HEK293 (cell line): Measurements from ENCODE around the gene SFN.

ENCODE experiments used
- CTCF ChIA-PET: fragments of 350-600 bp; formaldehyde crosslinking; extraction: SDS; loops from one replicate; lab custom pipeline; 2021; ENCODE audit warnings: antibody characterized with exemption; lab: Yijun Ruan, JAX
- POLR2A ChIA-PET: fragments of 300-600 bp; formaldehyde crosslinking; extraction: SDS; loops from one replicate; lab custom pipeline; 2020; ENCODE audit warnings: antibody characterized with exemption, inconsistent platforms; lab: Yijun Ruan, JAX
- H3K27ac ChIP-seq: fragments of 200-500 bp; sonication (Bioruptor generic); 2 replicates; pipeline ENCODE4 v1.5.1; 2014; ENCODE audit warnings: low read depth, low read length, control low read depth, inconsistent platforms; ENCODE audit errors: extremely low read depth
- H3K36me3 ChIP-seq, 2 experiments: fragments of 200-500 bp in 1 of 2; sonication (Bioruptor generic) in 1 of 2; 1 replicate in 1 of 2; 2 replicates in 1 of 2; pipeline ENCODE4 v1.5.1; 2014 to 2017; ENCODE audit warnings: inconsistent platforms in 2 of 2, low read length in 2 of 2; ENCODE audit not compliant: control insufficient read depth in 2 of 2, insufficient read depth in 1 of 2
- H3K4me1 ChIP-seq: fragments of 200-500 bp; sonication (Bioruptor generic); 2 replicates; pipeline ENCODE4 v1.5.1; 2014; ENCODE audit warnings: mild to moderate bottlenecking, low read length, inconsistent platforms; ENCODE audit not compliant: control insufficient read depth, insufficient read depth
- H3K4me3 ChIP-seq: 2 replicates; pipeline ENCODE4 v1.5.1; 2011; ENCODE audit warnings: low read depth, mild to moderate bottlenecking, control low read depth, low read length, moderate library complexity
- H3K9me3 ChIP-seq: fragments of 200-500 bp; sonication (Bioruptor generic); 2 replicates; pipeline ENCODE4 v1.5.1; 2014; ENCODE audit warnings: low read depth, low read length, inconsistent platforms; ENCODE audit not compliant: control insufficient read depth, insufficient read depth
- CTCF ChIP-seq: fragments of 450-650 bp; formaldehyde crosslinking; IDR thresholded peaks from 2 replicates; pipeline ENCODE4 v1.5.1; 2016; ENCODE audit warnings: missing biosample characterization, missing genetic modification characterization
- EGR2 ChIP-seq: fragments of 450-650 bp; formaldehyde crosslinking; IDR thresholded peaks from 2 replicates; pipeline ENCODE4 v1.5.1; 2016; ENCODE audit warnings: low read depth, missing biosample characterization, missing genetic modification characterization
- GLIS2 ChIP-seq: fragments of 450-650 bp; formaldehyde crosslinking; IDR thresholded peaks from 2 replicates; pipeline ENCODE4 v1.5.1; 2016; ENCODE audit warnings: missing biosample characterization, missing genetic modification characterization
- KLF10 ChIP-seq: fragments of 450-650 bp; IDR thresholded peaks from 2 replicates; pipeline ENCODE4 v1.5.1; 2018; ENCODE audit warnings: missing biosample characterization, mild to moderate bottlenecking, missing genetic modification characterization
- RBAK ChIP-seq: fragments of 450-650 bp; formaldehyde crosslinking; IDR thresholded peaks from 2 replicates; pipeline ENCODE4 v1.5.1; 2016; ENCODE audit warnings: missing biosample characterization, missing genetic modification characterization
- ZIC2 ChIP-seq: fragments of 450-650 bp; formaldehyde crosslinking; IDR thresholded peaks from 2 replicates; pipeline ENCODE4 v1.5.1; 2016; ENCODE audit warnings: missing biosample characterization, missing genetic modification characterization
- ZNF16 ChIP-seq: fragments of 450-650 bp; formaldehyde crosslinking; IDR thresholded peaks from 2 replicates; pipeline ENCODE4 v1.5.1; 2016; ENCODE audit warnings: low read depth, missing biosample characterization, missing genetic modification characterization
- ZNF341 ChIP-seq: fragments of 450-650 bp; formaldehyde crosslinking; IDR thresholded peaks from 2 replicates; pipeline ENCODE4; 2016; ENCODE audit warnings: low read depth, missing biosample characterization, missing genetic modification characterization
- ZNF837 ChIP-seq: fragments of 450-650 bp; formaldehyde crosslinking; IDR thresholded peaks from 2 replicates; pipeline ENCODE4 v1.5.1; 2016; ENCODE audit warnings: missing biosample characterization, missing genetic modification characterization
- ZSCAN30 ChIP-seq: fragments of 450-650 bp; IDR thresholded peaks from 2 replicates; pipeline ENCODE4 v1.5.1; 2018; ENCODE audit warnings: missing biosample characterization, mild to moderate bottlenecking, missing genetic modification characterization, moderate library complexity
- TF ChIP-seq, protein P1 (sequence below): fragments of 450-650 bp; formaldehyde crosslinking; IDR thresholded peaks from 2 replicates; pipeline ENCODE4 v1.5.1; 2016; ENCODE audit warnings: missing biosample characterization, missing genetic modification characterization
- TF ChIP-seq, protein P2 (sequence below): fragments of 450-650 bp; formaldehyde crosslinking; IDR thresholded peaks from 2 replicates; pipeline ENCODE4 v1.5.1; 2016; ENCODE audit warnings: missing biosample characterization, missing genetic modification characterization
- TF ChIP-seq, protein P3 (sequence below): fragments of 450-650 bp; formaldehyde crosslinking; IDR thresholded peaks from 2 replicates; pipeline ENCODE4 v1.5.1; 2016; ENCODE audit warnings: missing biosample characterization, missing genetic modification characterization
- TF ChIP-seq, protein P4 (sequence below): IDR thresholded peaks from 2 replicates; pipeline ENCODE4 v1.6.1; 2011; ENCODE audit warnings: mild to moderate bottlenecking, low read depth, low read length, borderline replicate concordance

SFN gene

GRCh38 chr1:26848941-26849774, 13.8 kb upstream of the SFN start:
- CTCF ChIA-PET, result interaction anchor here (0.5 to 1.8 kb wide), 7 partner anchors 14 to 349 kb away, joined by 3 to 7 read pairs (median 3); no protein-coding TSS in a partner anchor
- no peaks in the 10 kb centered on the region for H3K9me3 ChIP-seq
- no peaks in the 10 kb centered on the region for H3K4me1 ChIP-seq
- peaks cover 12 to 84% of the 10 kb centered on the region in 2 experiments; a peak in 2 of 3 replicates for H3K36me3 ChIP-seq
- no peak overlapping the region for H3K4me3 ChIP-seq
- POLR2A ChIA-PET, result interaction anchor here (0.6 to 2.4 kb wide), 5 partner anchors 15 to 46 kb away, joined by 3 to 10 read pairs (median 4); no protein-coding TSS in a partner anchor
- TF ChIP-seq, protein P1, sequence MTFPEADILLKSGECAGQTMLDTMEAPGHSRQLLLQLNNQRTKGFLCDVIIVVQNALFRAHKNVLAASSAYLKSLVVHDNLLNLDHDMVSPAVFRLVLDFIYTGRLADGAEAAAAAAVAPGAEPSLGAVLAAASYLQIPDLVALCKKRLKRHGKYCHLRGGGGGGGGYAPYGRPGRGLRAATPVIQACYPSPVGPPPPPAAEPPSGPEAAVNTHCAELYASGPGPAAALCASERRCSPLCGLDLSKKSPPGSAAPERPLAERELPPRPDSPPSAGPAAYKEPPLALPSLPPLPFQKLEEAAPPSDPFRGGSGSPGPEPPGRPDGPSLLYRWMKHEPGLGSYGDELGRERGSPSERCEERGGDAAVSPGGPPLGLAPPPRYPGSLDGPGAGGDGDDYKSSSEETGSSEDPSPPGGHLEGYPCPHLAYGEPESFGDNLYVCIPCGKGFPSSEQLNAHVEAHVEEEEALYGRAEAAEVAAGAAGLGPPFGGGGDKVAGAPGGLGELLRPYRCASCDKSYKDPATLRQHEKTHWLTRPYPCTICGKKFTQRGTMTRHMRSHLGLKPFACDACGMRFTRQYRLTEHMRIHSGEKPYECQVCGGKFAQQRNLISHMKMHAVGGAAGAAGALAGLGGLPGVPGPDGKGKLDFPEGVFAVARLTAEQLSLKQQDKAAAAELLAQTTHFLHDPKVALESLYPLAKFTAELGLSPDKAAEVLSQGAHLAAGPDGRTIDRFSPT (tag by site-specific recombination), result 0 out of 2 replicates have a peak, but pooled peaks have one; percentile 24
- TF ChIP-seq ZIC2 (tag by site-specific recombination) (peak; percentile 82), EGR2 (no peak), ZNF837 (tag by site-specific recombination) (no peak), GLIS2 (tag by site-specific recombination) (peak; percentile 34)
- TF ChIP-seq, protein P2, sequence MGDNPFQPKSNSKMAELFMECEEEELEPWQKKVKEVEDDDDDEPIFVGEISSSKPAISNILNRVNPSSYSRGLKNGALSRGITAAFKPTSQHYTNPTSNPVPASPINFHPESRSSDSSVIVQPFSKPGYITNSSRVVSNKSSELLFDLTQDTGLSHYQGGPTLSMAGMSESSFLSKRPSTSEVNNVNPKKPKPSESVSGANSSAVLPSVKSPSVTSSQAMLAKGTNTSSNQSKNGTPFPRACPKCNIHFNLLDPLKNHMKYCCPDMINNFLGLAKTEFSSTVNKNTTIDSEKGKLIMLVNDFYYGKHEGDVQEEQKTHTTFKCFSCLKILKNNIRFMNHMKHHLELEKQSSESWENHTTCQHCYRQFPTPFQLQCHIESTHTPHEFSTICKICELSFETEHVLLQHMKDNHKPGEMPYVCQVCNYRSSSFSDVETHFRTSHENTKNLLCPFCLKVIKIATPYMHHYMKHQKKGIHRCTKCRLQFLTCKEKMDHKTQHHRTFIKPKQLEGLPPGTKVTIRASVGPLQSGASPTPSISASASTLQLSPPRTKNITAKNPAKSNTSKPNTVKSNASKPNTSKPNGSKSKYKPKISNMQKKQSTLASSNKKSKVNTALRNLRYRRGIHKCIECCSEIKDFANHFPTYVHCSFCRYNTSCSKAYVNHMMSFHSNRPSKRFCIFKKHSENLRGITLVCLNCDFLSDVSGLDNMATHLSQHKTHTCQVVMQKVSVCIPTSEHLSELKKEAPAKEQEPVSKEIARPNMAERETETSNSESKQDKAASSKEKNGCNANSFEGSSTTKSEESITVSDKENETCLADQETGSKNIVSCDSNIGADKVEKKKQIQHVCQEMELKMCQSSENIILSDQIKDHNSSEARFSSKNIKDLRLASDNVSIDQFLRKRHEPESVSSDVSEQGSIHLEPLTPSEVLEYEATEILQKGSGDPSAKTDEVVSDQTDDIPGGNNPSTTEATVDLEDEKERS, result no peak
- TF ChIP-seq, all 188 proteins: peak for 3
- no peak overlapping the region for H3K27ac ChIP-seq

- peaks cover 9 to 96% of the 10 kb centered on the region in 2 experiments; a peak in 2 of 3 replicates for H3K36me3 ChIP-seq
- ChIA-PET POLR2A (interaction anchor here (0.9 to 2.4 kb wide), 2 partner anchors 14 to 39 kb away, joined by 3 to 10 read pairs; partner anchors contain the start of gene GPN2), CTCF (interaction anchor here (0.9 to 1.5 kb wide), 3 partner anchors 14 to 249 kb away, joined by 3 to 6 read pairs (median 3); no protein-coding TSS in a partner anchor)
- no peak overlapping the region for H3K4me3 ChIP-seq
- no peaks in the 10 kb centered on the region for H3K9me3 ChIP-seq
- no peak for TF ChIP-seq KLF10 (tag by site-specific recombination)
- no peaks in the 10 kb centered on the region for H3K4me1 ChIP-seq
- H3K27ac ChIP-seq, result no peak overlapping the region
Observed at GRCh38 chr1:26851106-26851684, 11.8 kb upstream of the SFN start.

DNA sequence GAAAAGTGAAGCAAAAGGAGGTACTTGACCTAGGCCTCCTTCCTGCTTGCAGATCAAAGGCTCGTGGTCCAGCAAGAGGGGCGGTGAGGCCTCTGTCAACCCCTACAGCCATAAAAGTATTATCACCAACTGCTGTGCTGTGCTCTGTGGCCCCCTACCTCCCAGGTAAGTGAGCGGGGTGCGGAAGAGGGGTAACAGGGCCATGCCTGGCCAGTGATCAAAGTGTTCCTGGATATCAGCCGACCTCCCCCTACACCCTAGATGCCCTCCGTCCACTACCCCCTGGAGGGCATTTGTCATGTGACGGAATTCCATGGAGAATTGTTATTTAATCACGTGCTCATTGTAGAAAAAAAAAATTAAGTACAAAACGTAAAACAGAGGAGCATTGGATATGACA, 10.2 kb upstream of the SFN start:
- Histone ChIP-seq H3K4me3 (no peak overlapping the region), H3K27ac (no peak overlapping the region)
- CTCF ChIA-PET, result no interaction called here
- no peak for TF ChIP-seq RBAK (tag by site-specific recombination)
- TF ChIP-seq, all 188 proteins: peak for 0
- no peaks in the 10 kb centered on the region for H3K9me3 ChIP-seq
- H3K4me1 ChIP-seq, result no peaks in the 10 kb centered on the region
- POLR2A ChIA-PET, result no interaction called here
- H3K36me3 ChIP-seq, result peaks cover 0 to 88% of the 10 kb centered on the region in 2 experiments; a peak in 2 of 3 replicates

- no peaks in the 10 kb centered on the region for H3K4me1 ChIP-seq
- no peak overlapping the region for H3K27ac ChIP-seq
- CTCF ChIA-PET, result no interaction called here
- POLR2A ChIA-PET, result no interaction called here
- H3K36me3 ChIP-seq, result peaks cover 0 to 83% of the 10 kb centered on the region in 2 experiments; a peak in 2 of 3 replicates
- no peak overlapping the region for H3K4me3 ChIP-seq
- H3K9me3 ChIP-seq, result no peaks in the 10 kb centered on the region
- TF ChIP-seq ZNF16 (tag by site-specific recombination), result no peak
- TF ChIP-seq ZSCAN30, result no peak
- TF ChIP-seq CTCF (tag by site-specific recombination), result peak; percentile 45; the same call in 1 of the 2 replicates
- TF ChIP-seq ZNF341, result no peak
- TF ChIP-seq, protein P3, sequence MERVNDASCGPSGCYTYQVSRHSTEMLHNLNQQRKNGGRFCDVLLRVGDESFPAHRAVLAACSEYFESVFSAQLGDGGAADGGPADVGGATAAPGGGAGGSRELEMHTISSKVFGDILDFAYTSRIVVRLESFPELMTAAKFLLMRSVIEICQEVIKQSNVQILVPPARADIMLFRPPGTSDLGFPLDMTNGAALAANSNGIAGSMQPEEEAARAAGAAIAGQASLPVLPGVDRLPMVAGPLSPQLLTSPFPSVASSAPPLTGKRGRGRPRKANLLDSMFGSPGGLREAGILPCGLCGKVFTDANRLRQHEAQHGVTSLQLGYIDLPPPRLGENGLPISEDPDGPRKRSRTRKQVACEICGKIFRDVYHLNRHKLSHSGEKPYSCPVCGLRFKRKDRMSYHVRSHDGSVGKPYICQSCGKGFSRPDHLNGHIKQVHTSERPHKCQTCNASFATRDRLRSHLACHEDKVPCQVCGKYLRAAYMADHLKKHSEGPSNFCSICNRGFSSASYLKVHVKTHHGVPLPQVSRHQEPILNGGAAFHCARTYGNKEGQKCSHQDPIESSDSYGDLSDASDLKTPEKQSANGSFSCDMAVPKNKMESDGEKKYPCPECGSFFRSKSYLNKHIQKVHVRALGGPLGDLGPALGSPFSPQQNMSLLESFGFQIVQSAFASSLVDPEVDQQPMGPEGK (tag by site-specific recombination), result peak; percentile 18; the same call in 1 of the 2 replicates
- TF ChIP-seq, protein P4, sequence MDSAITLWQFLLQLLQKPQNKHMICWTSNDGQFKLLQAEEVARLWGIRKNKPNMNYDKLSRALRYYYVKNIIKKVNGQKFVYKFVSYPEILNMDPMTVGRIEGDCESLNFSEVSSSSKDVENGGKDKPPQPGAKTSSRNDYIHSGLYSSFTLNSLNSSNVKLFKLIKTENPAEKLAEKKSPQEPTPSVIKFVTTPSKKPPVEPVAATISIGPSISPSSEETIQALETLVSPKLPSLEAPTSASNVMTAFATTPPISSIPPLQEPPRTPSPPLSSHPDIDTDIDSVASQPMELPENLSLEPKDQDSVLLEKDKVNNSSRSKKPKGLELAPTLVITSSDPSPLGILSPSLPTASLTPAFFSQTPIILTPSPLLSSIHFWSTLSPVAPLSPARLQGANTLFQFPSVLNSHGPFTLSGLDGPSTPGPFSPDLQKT, result no peak
Observed at GRCh38 chr1:26853156-26853555, 9.8 kb upstream of the SFN start.
